CD4-positive, alpha-beta T cell treated with Interleukin-6 at 100 ng/mL for 8 hours (primary cell): ENCODE measurements around the gene SIGLEC7.

Source experiments
- DNase-seq: peaks from one replicate; pipeline ENCODE4 v3.0.0-alpha.2; 2020; ENCODE audit warnings: mixed read lengths, low spot score

The SIGLEC7 gene

DNA sequence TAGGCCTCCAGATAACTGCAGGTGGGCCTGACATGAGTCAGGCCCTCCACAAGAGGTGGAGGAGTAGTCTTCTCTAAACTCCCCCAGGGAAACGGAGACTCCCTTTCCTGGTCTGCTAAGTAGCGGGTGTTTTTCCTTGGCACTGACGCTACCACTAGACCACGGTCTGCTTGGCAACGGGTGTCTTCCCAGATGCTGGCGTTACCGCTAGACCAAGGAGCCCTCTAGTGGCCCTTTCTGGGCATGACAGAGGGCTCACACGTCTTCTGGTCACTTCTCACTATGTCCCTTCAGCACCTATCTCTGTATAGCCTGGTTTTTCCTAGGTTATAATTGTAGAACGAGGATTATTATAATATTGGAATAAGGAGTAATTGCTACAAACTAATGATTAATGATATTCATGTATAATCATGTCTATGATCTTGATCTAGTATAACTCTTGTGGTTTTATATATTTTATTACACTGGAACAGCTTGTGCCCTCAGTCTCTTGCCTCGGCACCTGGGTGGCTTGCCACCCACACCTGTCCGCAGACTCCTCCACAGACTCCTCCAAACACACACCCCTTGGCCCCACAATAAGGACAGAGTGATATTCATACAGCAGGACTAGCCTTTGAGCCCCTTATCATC, 27.3 kb downstream of the SIGLEC7 start:
- DNase-seq = peak; percentile 55

DNA sequence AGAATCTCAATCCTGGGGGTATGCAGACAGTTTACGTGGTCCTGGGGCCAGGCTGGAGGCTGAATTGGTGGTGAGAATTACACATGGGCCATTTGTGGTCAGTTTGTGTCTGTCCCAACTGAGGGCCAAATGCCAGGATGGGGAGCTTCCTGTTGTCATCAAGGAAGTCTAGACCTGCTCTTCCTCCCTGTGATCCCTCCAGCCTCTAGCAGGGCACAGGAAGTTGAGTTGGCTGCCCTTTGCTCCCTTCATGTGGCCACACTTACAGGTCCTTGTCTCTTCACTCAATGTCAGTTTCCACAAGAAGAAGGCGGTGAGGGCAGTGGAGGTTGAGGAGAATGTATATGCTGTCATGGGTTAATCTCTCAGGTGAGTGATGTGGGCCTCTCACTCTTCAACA, 30.1 kb downstream of the SIGLEC7 start:
- DNase-seq = no peak

DNA sequence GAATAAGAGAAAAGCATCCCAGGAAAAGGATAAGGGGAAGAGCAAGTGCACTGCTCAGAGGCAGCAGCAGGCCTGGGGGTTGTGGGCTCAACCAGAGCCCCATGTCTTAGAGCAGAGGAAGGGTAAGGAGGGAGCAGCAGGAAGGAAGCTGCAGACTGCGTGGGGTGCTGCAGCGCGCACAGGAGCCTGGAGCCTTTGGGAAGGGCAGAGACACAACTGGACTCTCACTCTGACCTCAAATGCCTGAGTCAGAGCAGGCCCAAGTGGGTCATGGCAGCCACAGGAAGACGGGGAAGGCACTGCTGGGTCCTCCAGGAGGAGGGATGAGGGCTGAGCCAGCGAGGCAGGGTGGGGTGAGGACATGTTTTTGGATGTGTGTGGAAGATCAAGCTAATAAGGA, 31.6 kb downstream of the SIGLEC7 start:
- DNase-seq = no peak

DNA sequence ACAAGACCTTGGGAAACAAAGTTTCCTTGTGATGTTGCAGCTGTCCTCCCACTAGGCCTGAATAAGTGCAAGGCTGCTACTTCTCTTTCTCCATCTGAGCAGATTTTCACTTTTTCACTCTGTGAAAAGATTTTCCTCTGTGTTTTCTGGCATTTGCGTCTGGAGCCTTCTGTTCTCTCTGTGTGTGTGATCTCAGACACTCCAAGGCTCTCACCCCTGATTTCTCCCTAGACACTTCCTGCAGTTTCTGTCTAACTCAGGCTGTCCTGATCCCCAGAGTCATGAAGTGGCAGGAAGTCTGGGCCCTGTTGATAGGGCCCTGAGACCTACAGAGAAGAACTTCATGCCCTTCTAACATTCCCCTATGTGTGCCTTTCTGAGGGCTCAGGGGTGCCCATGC, 37.2 kb downstream of the SIGLEC7 start:
- DNase-seq = no peak

DNA sequence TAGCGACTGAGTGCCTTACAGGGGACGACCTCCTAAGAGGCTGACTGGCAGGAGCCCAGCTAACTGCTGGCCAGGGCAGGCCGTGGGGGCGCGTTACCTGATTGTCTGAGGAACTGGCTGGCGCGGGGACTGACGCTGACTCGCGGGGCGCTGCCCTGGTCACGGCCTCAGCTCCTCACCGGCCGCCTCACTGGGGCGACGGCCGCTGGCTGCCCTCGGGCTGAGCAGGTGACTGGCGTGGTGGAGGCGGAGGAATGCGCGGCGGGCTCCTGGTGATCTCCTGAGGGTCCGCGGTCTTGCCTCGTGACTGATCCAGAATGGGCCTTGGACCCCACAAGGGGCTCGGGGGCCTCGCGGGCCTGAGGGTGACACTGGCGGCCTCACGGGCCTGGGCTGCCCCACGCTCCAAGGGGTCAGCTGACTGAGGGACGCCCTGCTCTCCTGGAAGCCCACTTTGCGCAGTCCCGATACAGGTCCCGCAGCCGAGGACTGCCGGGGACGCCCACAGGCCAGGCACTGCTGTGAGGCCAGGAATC, 39.3 kb downstream of the SIGLEC7 start:
- DNase-seq = no peak

DNA sequence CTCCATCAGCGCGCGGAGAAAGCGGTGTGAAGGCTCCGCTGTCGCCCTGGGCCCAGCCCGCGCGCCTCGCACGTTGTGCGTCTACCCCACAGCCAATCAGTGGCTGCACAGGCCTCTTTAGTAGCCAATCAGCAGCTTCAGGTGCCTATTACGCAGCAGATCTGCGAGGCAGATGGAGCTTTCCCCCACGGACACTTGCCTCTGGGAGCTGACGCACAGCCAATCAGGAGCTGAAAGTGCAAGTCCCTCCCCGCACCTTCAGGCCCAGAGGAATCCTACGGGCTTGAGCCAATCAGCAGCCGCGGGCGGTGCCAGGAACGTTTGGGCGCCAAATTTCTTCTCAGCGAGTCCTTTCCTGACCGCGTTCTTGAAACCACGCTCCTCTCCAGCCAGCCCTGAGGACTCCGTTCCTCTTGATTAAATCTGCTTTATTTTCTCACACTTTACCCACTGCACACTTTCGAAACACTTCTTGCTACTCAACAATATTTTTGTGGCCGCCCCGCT, 39.9 kb downstream of the SIGLEC7 start:
- DNase-seq = no peak

DNA sequence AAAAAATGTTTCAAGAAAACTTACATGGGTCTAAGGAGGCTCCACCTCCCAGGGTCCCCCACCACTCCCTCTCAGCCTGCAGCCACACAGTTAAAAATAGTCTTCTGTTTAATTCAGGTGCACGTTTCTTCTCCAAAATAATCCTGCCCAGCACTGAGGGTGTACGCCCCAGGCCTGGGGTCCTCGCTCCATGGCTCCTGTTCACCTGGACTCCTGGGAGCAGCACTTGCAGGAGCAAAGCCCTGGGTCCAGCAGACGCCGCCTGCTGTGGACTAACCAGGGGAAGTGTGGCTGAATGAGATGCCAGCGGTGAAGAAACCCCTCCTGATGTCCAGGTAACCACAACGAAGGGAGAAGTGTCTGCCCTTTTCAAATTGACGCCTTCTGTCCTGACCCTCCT, 41.5 kb downstream of the SIGLEC7 start:
- DNase-seq = no peak

DNA sequence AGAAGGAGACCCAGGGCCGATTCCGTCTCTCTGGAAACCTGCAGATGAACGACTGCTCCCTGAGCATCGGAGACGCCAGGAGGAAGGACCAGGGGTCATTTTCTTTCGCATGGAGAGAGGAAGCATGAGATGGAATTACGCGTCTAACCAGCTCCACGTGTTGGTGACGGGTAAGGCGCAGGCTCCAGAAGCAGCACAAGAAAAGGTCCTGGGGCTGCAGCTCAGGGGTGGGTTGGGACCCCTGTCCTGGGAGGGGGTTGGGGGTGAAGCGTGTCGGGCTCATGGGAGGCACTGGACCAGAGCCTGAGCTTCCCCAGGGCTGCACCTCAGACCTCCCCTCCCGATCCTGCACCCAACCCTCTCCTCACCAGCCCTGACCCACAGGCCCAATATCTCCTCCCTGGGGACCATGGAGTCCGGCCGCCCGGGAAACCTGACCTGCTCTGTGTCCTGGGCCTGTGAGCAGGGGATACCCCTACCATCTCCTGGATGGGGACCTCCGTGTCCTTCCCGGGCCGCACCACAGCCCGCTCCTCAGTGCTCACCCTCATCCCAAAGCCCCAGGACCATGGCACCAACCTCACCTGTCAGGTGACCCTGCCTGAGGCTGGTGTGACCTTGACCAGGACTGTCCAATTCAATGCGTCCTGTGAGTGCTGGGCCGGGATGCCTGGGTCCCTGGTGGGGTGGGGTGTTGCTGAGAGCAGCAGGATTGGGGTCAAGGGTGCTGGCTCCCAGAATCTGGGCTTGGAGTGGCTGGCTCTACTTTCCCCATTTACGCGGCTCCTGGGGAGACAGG, 43.2 kb downstream of the SIGLEC7 start:
- no peak for DNase-seq

DNA sequence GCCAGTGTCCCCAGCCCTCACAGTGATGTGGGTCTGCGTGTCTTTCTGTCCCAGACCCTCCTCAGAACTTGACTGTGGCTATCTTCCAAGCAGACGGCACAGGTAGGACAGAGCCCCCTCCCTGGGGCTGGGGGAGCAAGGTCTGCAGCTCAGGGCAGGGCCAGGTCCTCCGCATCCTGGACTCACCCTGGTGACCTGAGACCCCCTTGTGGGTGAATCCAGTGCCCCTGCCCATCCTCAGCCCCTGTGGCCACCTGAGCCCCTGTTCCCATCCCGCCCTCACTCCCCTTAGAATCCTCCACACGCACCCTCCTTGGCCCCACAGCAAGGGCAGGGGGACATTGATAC, 43.7 kb downstream of the SIGLEC7 start:
- no peak for DNase-seq

DNA sequence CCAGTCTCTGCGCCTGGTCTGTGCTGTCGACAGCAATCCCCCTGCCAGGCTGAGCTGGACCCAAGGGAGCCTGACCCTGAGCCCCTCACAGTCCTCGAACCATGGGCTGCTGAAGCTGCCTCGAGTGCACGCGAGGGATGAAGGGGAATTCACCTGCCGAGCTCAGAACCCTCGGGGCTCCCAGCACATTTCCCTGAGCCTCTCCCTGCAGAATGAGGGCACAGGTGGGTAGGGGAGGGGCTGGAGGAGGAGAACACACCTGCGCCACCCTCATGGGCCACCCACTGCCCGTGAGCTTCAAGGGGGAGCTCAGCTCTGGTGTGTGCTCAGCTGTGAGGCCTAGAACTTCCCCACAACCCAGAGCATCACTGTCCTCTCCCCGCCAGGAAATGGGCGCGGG, 44.2 kb downstream of the SIGLEC7 start:
- DNase-seq = no peak

DNA sequence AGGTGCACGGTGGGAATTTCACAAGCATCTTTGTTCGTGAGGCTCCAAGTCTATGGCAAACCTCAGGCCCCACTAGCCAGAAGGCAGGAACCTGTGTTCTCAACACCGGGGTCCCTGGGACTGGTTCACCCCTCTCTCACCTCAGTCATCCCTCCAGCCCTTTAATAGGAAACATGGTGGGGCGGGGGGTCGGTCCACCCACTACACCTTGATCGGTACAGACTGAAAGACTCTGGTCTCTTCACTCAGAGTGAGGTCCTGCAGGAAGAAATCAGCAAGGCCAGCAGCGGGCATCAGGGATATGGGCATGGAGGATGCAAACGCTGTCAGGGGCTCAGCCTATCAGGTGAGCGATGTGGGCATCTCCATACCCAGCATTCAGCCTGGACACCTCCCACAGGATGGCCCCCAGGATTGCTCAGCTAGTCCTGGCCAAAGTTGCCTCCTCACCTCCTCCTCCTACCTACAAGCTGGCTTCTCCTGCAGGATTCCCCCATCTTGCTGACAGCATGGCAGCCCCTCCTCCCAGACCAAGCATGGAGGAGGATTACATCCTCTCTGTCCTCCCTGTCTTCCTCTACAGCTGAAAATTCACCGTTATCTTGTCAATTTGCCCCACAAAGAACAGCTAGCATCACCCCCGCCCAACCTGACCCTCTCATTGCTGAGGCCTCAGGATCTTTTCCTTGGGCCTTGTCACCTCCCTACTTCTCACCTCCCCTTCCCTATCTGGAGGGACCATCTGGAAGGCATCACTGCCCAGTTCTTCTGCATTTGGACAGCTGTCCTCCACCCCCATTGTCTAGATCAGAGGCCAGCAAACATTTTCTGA, 45.5 kb downstream of the SIGLEC7 start:
- DNase-seq = no peak

DNA sequence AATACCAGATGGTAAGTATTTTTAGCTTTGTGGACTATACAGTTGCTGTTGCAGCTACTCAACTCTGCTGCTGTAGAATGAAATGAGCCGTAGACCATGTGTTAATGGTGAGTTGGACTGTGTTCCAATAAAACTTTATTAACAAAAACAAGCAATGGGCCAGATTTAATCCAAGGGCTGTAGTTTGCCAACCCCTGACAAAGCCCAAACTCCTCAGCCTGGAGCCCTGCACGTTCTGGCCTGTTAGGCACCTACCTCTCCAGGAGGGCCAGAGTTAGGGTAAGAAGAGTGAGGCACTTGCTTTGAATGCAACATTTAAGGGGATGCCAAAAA, 46.1 kb downstream of the SIGLEC7 start:
- DNase-seq = no peak

DNA sequence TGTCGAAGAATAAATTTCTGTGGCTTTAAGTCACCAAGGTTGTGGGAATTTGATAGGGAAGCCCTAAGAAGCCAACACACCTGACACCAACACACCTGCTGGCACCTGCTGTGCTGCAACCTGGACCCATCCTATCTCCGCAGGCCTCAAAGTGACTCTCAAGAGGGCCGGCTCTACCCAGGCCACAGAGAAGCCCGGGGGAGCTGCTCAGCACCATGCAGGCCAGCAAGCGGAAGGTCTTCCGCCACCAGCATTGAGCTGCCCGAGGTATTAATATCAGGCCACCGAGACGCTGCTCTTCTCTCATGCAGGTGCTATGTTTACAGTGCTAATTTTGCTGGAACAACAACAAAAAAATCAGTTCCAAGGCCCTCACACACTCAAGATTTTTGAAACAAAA, 50.6 kb downstream of the SIGLEC7 start:
- DNase-seq = no peak

DNA sequence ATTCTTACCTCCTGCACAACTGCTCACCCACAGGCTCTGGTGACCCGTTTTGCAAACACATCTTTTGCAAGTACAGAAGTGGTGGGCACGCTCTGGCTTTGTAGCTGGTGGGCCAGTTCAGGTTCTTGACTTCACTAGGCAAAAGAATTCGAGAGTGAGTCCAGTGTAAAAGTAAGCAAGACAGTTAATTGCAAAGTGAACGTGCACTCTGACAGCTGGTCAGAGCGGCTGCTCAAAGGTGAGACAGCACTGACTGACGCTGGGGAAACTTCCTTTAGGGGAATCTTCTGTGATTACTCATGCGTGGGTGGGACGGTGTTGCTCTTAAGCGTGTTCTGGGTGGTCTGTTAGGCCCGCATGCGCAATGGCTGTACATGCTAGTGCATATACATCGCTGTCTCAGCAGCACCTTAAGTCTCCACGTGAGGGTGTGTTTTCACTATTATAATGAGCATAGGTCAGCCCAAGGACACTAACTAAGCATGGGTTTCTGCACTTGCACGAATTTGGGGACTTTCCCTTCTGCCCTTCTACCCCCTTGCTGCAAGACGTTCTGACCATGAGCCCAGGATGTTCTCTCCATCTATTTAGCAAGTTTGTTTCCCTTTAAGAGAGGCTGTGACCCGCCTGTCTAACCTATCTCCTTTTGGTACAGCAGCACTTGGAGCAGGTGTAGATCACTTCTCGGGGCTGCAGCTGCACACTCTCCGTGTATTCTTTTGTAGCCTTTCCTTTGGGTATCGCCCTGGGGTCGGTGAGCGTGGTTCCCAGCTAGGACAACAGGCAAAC, 52.6 kb downstream of the SIGLEC7 start:
- DNase-seq = no peak

DNA sequence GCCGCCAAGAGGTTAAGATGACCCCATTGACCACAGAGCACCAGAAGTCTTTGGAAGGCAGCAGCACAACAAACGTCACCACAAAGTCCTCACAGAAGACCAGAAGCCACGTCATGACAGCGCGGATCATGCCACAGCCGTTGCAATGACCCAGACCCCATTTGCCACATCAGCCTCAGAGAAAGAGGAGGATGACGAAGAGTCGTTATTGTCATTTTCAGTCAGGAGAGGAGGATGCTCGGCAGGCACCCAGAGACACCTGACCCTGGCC, 53.1 kb downstream of the SIGLEC7 start:
- no peak for DNase-seq

DNA sequence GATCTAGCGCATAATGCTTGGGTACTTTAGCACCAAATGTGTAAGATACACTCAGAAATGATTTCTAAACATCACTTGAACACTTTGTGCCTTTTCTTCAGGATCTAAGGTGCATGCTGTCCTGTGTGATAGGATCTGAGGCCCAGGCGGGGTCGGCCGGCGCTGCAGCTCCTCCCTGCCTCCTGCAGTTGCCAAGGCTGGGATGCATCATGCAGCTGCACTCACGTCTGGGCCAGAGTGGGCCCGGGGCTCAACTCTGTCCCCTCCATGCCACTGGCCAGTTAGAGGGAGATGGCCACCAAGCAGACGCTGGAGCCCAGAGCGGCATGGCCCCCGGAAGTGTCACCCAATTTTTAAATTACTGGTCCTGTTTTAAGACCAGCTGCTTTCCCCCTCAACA, 53.5 kb downstream of the SIGLEC7 start:
- DNase-seq = no peak

DNA sequence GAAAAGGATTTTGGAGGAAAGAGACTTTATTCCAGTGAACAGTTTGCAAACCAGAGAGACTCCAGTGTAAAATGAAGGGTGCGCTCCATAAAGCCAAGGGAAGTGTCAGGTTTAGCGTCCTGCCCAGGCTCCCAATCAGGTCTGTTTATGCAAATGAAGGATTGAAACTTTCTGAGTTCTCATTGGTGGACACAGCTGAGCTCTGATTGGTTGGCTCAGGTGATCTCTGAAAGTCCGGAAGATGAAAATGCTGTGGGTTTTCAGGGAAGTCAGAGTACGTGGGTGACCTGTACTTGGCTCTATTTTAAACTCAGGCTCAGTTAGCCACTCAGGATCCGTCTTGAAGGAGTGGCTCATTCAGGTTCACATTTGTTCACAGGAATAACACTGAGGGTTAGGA, 54.1 kb downstream of the SIGLEC7 start:
- DNase-seq = no peak

DNA sequence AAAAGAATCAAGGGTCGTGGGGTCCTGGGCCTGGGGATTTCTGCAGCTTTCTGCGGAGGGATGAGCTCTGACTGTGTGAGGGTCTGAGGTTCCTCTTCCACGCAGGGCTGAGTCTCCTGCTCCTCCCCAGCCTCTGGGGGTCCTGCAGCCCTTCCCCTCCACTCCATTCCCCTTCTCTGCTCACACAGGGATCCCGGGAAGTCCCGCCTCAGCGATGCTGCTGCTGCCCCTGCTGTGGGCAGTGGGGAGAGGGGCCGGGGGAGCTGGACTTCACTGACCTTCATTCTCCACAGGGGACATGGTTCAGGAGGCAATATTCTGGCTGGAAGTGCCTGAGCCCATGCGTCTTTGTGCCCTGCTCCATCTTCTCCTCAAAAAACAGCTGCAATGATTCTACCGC, 56.5 kb downstream of the SIGLEC7 start:
- DNase-seq = no peak

DNA sequence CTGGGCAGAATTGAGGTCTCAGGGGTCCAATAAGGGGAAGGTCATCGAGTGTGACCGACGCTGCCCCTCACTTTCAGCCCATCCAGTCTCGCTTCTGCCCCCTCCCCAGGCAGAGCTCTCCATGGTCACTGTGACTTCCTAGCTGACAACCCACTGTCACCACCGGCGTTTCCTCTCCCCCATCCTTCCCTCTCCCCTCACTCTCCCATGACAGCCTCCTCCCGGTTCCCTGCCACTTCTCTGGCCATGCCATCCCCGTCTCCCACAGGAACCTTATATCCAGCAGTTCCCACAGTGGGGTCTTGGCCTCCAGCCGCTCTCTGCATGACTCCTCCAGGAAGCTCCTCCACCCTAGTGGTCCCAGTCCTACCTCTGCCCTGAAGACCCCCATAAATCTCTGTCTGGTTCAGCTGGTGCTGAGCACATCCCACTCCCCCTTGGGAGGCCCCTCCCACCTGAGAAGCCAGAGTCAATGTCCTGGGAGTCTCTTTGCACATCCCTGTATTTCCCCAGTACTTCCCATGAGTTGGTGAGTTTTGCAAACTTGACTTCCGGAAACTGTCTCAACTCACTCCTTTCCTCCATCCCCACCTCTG, 58.1 kb downstream of the SIGLEC7 start:
- no peak for DNase-seq

DNA sequence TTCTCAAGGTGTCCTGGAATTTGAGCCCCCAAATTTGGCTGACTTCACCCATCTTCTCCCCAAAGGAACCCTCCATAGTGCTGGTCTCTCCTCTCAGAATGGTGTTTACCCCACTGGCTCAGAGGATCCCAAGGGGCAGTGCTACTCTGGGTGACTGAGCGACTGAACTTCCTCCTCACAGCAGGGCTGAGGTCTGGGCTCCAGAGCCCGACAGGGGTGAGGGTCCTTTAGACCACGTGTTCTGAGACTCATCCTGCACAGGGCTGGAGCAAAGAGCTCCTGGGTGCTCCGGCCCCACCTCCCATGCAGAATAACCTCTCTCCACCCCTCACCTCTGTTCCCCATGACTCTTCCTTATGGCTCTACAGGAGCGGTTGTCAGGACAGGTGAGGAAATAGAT, 59.6 kb downstream of the SIGLEC7 start:
- no peak for DNase-seq
